HG02642 (cell line): ENCODE data around the gene ZNF790.

Experiments
- ATAC-seq: cut with Tn5 transposase; IDR thresholded peaks from one replicate; pipeline ENCODE4 v1.9.1; 2021; ENCODE audit warnings: mild to moderate bottlenecking; ENCODE audit not compliant: unreplicated experiment, poor library complexity

The ZNF790 gene

DNA sequence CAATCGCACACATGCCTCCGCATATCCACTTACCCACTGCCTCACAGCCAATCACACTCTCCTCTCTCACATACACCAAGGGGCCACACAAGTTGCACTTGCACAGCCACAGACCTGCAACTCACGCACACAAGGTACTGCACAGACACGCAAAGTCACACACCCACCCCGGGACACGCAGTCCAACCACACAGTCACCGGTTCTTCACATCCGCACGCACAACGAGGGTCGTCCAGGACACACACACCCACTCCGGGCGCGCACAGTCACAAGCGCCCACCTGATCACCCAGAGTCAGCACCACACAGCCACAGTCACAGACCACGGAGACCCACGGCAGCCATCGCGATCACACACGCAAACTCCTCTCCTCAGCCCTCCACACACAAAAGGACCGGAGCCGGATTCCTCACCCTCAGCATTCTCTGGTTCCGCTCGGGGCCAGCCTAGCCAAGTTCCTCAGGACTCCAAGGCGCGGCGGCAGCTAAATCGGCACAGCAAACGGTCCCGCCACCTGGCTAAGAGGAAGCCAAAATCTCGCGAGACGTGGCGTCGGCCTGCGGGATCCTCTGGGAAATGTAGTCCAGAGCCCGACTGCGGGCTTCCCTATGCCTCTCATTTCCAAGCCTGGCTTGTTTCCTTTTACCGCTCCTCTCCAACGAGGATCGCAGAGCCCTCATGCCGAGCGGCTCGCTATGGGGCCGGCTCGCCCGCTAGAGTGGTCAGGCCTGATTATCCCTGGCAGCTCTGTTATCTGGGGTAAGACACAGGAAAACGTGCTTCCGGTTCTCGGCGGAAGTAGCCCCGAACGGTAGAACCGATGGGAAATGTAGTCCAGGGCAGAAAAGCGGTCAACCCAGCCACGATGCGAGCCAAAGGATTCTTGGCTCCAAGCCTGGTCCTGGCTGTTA is 65.6 kb downstream of the ZNF790 start, which contains the start of gene ZNF850:
TSS of gene ZNF850 (minus strand) at position 497 of the 912 bp plus-strand sequence. CDS start 10,201 bp downstream, outside the sequence.
- ATAC-seq, result peak; percentile 96

DNA sequence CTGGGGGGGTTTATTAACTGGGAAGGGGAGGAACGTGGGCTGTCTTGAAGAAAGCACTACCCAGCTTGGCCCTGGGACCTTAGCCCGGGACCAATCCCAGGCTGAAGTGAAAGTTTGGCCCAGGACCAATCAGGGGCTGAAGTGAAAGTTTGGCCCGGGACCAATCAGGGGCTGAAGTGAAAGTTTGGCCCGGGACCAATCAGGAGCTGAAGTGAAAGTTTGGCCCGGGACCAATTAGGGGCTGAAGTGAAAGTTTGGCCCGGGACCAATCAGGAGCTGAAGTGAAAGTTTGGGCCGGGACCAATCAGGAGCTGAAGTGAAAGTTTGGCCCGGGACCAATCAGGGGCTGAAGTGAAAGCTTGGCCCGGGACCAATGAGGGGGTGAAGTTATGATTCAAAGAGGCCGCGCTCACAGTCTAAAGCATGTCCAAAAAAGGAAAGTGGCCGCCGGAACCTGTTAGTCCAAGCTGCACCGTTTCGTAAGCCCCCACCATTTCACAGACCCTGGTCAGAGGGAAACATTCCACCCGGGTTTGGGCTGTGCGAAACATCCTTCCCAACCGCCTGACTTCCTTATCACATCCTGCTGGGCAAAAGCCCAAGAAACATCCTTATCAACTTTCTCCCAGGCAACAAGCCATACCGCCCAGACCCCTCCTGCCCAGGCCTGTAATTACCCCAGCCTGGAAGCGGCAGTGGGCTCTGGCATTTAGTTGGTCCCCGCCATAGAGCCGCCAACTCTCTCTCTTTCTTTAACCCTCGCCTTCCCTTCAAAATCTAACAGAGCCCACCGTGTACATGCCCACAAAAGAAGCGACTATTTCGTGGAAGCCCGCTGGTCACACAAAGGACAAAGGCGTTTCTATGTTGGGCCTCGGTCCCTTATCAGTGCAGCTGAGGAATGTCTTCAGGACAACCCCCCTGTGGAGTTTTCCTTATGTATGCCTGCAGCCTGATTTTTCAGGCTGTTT is 66.6 kb downstream of the ZNF790 start:
- ATAC-seq, result no peak
